Measurements from ENCODE around the gene KLF15. TPM values are rescaled to one million over a fixed set of nuclear protein-coding genes. Genes with fewer than 3 reads are reported as not detected.

KLF15 gene
- total and polyA plus RNA-seq, 2 donors from 2014 or later = 22.9 to 30.0 TPM

- H3K27ac ChIP-seq (ENCODE audit: low read depth in 2 of 2, low read length in 2 of 2) = no peak overlapping the region
Observed at GRCh38 chr3:126398423-126399350, 41.5 kb upstream of the KLF15 start.

GRCh38 chr3:126397610-126398422 lies 40.6 kb upstream of the KLF15 start:
- Histone ChIP-seq H3K27ac (ENCODE audit: low read depth in 2 of 2, low read length in 2 of 2) (no peak overlapping the region), H3K4me1 (ENCODE audit: control insufficient read depth in 2 of 3, insufficient read depth in 2 of 3, low read depth in 1 of 3, low read length in 3 of 3) (no peaks in the 10 kb centered on the region), H3K4me3 (ENCODE audit: low read length in 3 of 3) (no peak overlapping the region), H3K9me3 (ENCODE audit: control insufficient read depth in 2 of 3, insufficient read depth in 1 of 3, low read length in 3 of 3) (no peaks in the 10 kb centered on the region), H3K27me3 (ENCODE audit: control insufficient read depth, insufficient read depth, low read length) (no peaks in the 10 kb centered on the region), H3K36me3 (ENCODE audit: control insufficient read depth in 2 of 3, insufficient read depth in 3 of 3, low read length in 3 of 3) (no peaks in the 10 kb centered on the region), H3K9ac (ENCODE audit: low read length in 3 of 3) (no peak overlapping the region)
- intact Hi-C loops (cut with DNase I) = loop anchor here (10.0 kb wide), 1 partner anchor 143 kb away; no protein-coding TSS in a partner anchor
- no peak for FAIRE-seq
- peak in 1 of 5 donors; percentile 68 for DNase-seq
- TF ChIP-seq CTCF (IDR thresholded peaks at IDR 0.05; ENCODE audit: borderline replicate concordance, extremely low read depth, insufficient read depth) = no peak

More at GRCh38 chr3:126398423-126399350, 41.5 kb upstream of the KLF15 start:
- no peak overlapping the region for H3K9ac ChIP-seq (ENCODE audit: low read length in 3 of 3)
- DNase-seq (no peak), FAIRE-seq (no peak)
- no peak for TF ChIP-seq CTCF (IDR thresholded peaks at IDR 0.05; ENCODE audit: borderline replicate concordance, extremely low read depth, insufficient read depth)
- H3K4me1 ChIP-seq (ENCODE audit: control insufficient read depth in 2 of 3, insufficient read depth in 2 of 3, low read depth in 1 of 3, low read length in 3 of 3) = no peaks in the 10 kb centered on the region
- no peaks in the 10 kb centered on the region for H3K36me3 ChIP-seq (ENCODE audit: control insufficient read depth in 2 of 3, insufficient read depth in 3 of 3, low read length in 3 of 3)
- no peak overlapping the region for H3K4me3 ChIP-seq (ENCODE audit: low read length in 3 of 3)
- intact Hi-C loops (cut with DNase I) = loop anchor here (10.0 kb wide), 1 partner anchor 144 kb away; no protein-coding TSS in a partner anchor
- H3K27me3 ChIP-seq (ENCODE audit: control insufficient read depth, insufficient read depth, low read length) = no peaks in the 10 kb centered on the region
- H3K9me3 ChIP-seq (ENCODE audit: control insufficient read depth in 2 of 3, insufficient read depth in 1 of 3, low read length in 3 of 3) = no peaks in the 10 kb centered on the region

- peak in 1 of 5 donors; percentile 40 for DNase-seq
- intact Hi-C loops (cut with DNase I) = loop anchor here (10.0 kb wide), 1 partner anchor 142 kb away; no protein-coding TSS in a partner anchor
- no peak for FAIRE-seq
Observed at GRCh38 chr3:126396536-126396935, 39.3 kb upstream of the KLF15 start.

More at GRCh38 chr3:126396536-126396935, 39.3 kb upstream of the KLF15 start:
- H3K27me3 ChIP-seq (ENCODE audit: control insufficient read depth, insufficient read depth, low read length) = no peaks in the 10 kb centered on the region
- H3K9me3 ChIP-seq (ENCODE audit: control insufficient read depth in 2 of 3, insufficient read depth in 1 of 3, low read length in 3 of 3) = no peaks in the 10 kb centered on the region
- no peak overlapping the region for H3K9ac ChIP-seq (ENCODE audit: low read length in 3 of 3)
- H3K27ac ChIP-seq (ENCODE audit: low read depth in 2 of 2, low read length in 2 of 2) = no peak overlapping the region
- no peak overlapping the region for H3K4me3 ChIP-seq (ENCODE audit: low read length in 3 of 3)
- H3K4me1 ChIP-seq (ENCODE audit: control insufficient read depth in 2 of 3, insufficient read depth in 2 of 3, low read depth in 1 of 3, low read length in 3 of 3) = no peaks in the 10 kb centered on the region
- H3K36me3 ChIP-seq (ENCODE audit: control insufficient read depth in 2 of 3, insufficient read depth in 3 of 3, low read length in 3 of 3) = no peaks in the 10 kb centered on the region
- no peak for TF ChIP-seq CTCF (IDR thresholded peaks at IDR 0.05; ENCODE audit: borderline replicate concordance, extremely low read depth, insufficient read depth)

Data from kidney (tissue), 14 donors.